SIG-M5 treated with dmso at 0.1 percent for 504 hours (cell line): ENCODE measurements around the gene EPM2A.
A peak's percentile ranks its signal among the peaks of the same experiment; 100 is the strongest.

Experiments used
- DNase-seq: peaks from one replicate; lab custom pipeline; 2025; ENCODE audit not compliant: unreplicated experiment; lab: John Stamatoyannopoulos, UW

Gene EPM2A

GRCh38 chr6:145681965-145682364 lies 53.4 kb downstream of the EPM2A start:
- no peak for DNase-seq

- no peak for DNase-seq
Measured at GRCh38 chr6:145673504-145673903, 61.8 kb downstream of the EPM2A start.

GRCh38 chr6:145670311-145670710 lies 65.0 kb downstream of the EPM2A start:
- no peak for DNase-seq

GRCh38 chr6:145669627-145670034 lies 65.7 kb downstream of the EPM2A start:
- DNase-seq: no peak

GRCh38 chr6:145668844-145669243 lies 66.5 kb downstream of the EPM2A start:
- no peak for DNase-seq

- no peak for DNase-seq
Measured at GRCh38 chr6:145660676-145661075, 74.6 kb downstream of the EPM2A start.

- DNase-seq: no peak
Measured at GRCh38 chr6:145656128-145656527, 79.2 kb downstream of the EPM2A start.

GRCh38 chr6:145652572-145652971 lies 82.7 kb downstream of the EPM2A start:
- no peak for DNase-seq

- no peak for DNase-seq
Measured at GRCh38 chr6:145651988-145652387, 83.3 kb downstream of the EPM2A start.

- DNase-seq: no peak
Measured at GRCh38 chr6:145648149-145648548, 87.2 kb downstream of the EPM2A start.

- no peak for DNase-seq
Measured at GRCh38 chr6:145647602-145648001, 87.7 kb downstream of the EPM2A start.

GRCh38 chr6:145643760-145644159 lies 91.6 kb downstream of the EPM2A start:
- DNase-seq: no peak

GRCh38 chr6:145633981-145634627 lies 101.2 kb downstream of the EPM2A start:
- peak; percentile 67 for DNase-seq

GRCh38 chr6:145632971-145633370 lies 102.3 kb downstream of the EPM2A start:
- no peak for DNase-seq

- DNase-seq: no peak
Measured at GRCh38 chr6:145631374-145631773, 103.9 kb downstream of the EPM2A start.

- no peak for DNase-seq
Measured at GRCh38 chr6:145630598-145630997, 104.7 kb downstream of the EPM2A start.

- no peak for DNase-seq
Measured at GRCh38 chr6:145629478-145629877, 105.8 kb downstream of the EPM2A start.

- no peak for DNase-seq
Measured at GRCh38 chr6:145627451-145627850, 107.9 kb downstream of the EPM2A start.

GRCh38 chr6:145626857-145627256 lies 108.5 kb downstream of the EPM2A start:
- no peak for DNase-seq

GRCh38 chr6:145623231-145623630 lies 112.1 kb downstream of the EPM2A start:
- DNase-seq: no peak

- no peak for DNase-seq
Measured at GRCh38 chr6:145621776-145622175, 113.5 kb downstream of the EPM2A start.

- DNase-seq: no peak
Measured at GRCh38 chr6:145620088-145620487, 115.2 kb downstream of the EPM2A start.

GRCh38 chr6:145609521-145609920 lies 125.8 kb downstream of the EPM2A start:
- no peak for DNase-seq
